T-helper 1 cell (primary cell): ENCODE results near the gene PSMB10.

Experiments
- DNase-seq, 5 donors: peaks; one replicate each; pipeline ENCODE4 v3.0.0-alpha.2; 2012 to 2020

PSMB10 gene

GRCh38 chr16:67963662-67964321, 27.1 kb upstream of the PSMB10 start:
- no peak for DNase-seq

- no peak for DNase-seq
Observed at GRCh38 chr16:67963292-67963661, 26.6 kb upstream of the PSMB10 start.

GRCh38 chr16:67962135-67962534, 25.5 kb upstream of the PSMB10 start:
- DNase-seq = no peak

- no peak for DNase-seq
Observed at GRCh38 chr16:67961551-67961957, 24.9 kb upstream of the PSMB10 start.

GRCh38 chr16:67959536-67960329, 23.1 kb upstream of the PSMB10 start:
- DNase-seq = no peak

GRCh38 chr16:67957622-67958021, 21.0 kb upstream of the PSMB10 start:
- no peak for DNase-seq

GRCh38 chr16:67954421-67955196, 18.0 kb upstream of the PSMB10 start:
- no peak for DNase-seq

- DNase-seq = no peak
Observed at GRCh38 chr16:67953641-67954375, 17.2 kb upstream of the PSMB10 start.

- DNase-seq = no peak
Observed at GRCh38 chr16:67951485-67951884, 14.8 kb upstream of the PSMB10 start.

- DNase-seq = no peak
Observed at GRCh38 chr16:67950335-67950843, 13.7 kb upstream of the PSMB10 start.

GRCh38 chr16:67949645-67950044, 13.0 kb upstream of the PSMB10 start:
- no peak for DNase-seq

- no peak for DNase-seq
Observed at GRCh38 chr16:67948015-67948414, 11.4 kb upstream of the PSMB10 start.

- no peak for DNase-seq
Observed at GRCh38 chr16:67946966-67947558, 10.4 kb upstream of the PSMB10 start.

- no peak for DNase-seq
Observed at GRCh38 chr16:67946128-67946569, 9.5 kb upstream of the PSMB10 start.

- DNase-seq = no peak
Observed at GRCh38 chr16:67945392-67945933, 8.8 kb upstream of the PSMB10 start.

- no peak for DNase-seq
Observed at GRCh38 chr16:67944690-67945391, 8.2 kb upstream of the PSMB10 start.

GRCh38 chr16:67943619-67944504, 7.2 kb upstream of the PSMB10 start, which contains the start of gene LCAT:
Gene LCAT (minus strand): TSS chr16:67944120. CDS start chr16:67944101, 19 bp downstream.
- DNase-seq = no peak

GRCh38 chr16:67943256-67943618, 6.6 kb upstream of the PSMB10 start:
- DNase-seq = no peak

GRCh38 chr16:67942510-67943255, 6.0 kb upstream of the PSMB10 start:
- no peak for DNase-seq

GRCh38 chr16:67942200-67942509, 5.5 kb upstream of the PSMB10 start:
- peak in 1 of 5 donors; percentile 38 for DNase-seq
